ENCODE measurements around the gene PIP5KL1.

- TF ChIP-seq CTCF (conservative IDR thresholded peaks at IDR 0.05), result no peak
- TF ChIP-seq EZH2 (IDR thresholded peaks at IDR 0.05; ENCODE audit: low read depth), result no peak
These were observed 53.6 kb downstream of the PIP5KL1 start for GRCh38 chr9:127876764-127877562.

Measured in PC-9 (cell line).